Measurements from ENCODE around the gene RGL1. TPM values are rescaled to one million over a fixed set of nuclear protein-coding genes. Genes with fewer than 3 reads are reported as not detected.

RGL1 gene
- total RNA-seq, 1 donor from 2014 or later: 68.1 TPM

DNA sequence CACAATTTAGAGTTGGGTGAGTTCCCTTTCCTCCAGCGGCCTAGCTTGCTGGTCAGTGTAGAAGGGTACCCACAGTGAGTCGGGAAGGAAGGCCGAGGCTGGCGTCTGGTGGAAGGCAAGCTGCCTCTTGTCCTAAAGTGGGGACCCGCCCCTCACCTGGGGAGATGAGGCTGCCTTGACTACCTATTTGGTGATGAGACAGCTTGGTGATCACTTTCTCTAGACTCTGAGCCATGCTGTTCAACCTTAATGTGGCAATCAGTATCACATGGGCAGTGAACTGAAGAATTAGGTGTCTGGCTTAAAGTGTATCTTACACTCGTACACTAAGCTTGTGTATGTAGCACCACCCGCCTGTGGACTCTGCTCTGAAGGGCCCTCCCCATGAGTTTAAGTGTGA is 131.9 kb downstream of the RGL1 start:
- H3K4me3 Mint-ChIP-seq (ENCODE audit: unreplicated experiment): no peak overlapping the region
- H3K9me3 Mint-ChIP-seq (ENCODE audit: unreplicated experiment): no peaks in the 10 kb centered on the region
- DNase-seq (ENCODE audit: extremely low spot score, unreplicated experiment): no peak
- H3K4me1 Mint-ChIP-seq (ENCODE audit: unreplicated experiment): peaks cover 8% of the 10 kb centered on the region
- H3K27ac Mint-ChIP-seq (ENCODE audit: unreplicated experiment): no peak overlapping the region
- TF ChIP-seq, protein P1, sequence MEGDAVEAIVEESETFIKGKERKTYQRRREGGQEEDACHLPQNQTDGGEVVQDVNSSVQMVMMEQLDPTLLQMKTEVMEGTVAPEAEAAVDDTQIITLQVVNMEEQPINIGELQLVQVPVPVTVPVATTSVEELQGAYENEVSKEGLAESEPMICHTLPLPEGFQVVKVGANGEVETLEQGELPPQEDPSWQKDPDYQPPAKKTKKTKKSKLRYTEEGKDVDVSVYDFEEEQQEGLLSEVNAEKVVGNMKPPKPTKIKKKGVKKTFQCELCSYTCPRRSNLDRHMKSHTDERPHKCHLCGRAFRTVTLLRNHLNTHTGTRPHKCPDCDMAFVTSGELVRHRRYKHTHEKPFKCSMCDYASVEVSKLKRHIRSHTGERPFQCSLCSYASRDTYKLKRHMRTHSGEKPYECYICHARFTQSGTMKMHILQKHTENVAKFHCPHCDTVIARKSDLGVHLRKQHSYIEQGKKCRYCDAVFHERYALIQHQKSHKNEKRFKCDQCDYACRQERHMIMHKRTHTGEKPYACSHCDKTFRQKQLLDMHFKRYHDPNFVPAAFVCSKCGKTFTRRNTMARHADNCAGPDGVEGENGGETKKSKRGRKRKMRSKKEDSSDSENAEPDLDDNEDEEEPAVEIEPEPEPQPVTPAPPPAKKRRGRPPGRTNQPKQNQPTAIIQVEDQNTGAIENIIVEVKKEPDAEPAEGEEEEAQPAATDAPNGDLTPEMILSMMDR (IDR thresholded peaks at IDR 0.05): no peak
- no peaks in the 10 kb centered on the region for H3K36me3 Mint-ChIP-seq (ENCODE audit: unreplicated experiment)
- no peaks in the 10 kb centered on the region for H3K27me3 Mint-ChIP-seq (ENCODE audit: unreplicated experiment)

DNA sequence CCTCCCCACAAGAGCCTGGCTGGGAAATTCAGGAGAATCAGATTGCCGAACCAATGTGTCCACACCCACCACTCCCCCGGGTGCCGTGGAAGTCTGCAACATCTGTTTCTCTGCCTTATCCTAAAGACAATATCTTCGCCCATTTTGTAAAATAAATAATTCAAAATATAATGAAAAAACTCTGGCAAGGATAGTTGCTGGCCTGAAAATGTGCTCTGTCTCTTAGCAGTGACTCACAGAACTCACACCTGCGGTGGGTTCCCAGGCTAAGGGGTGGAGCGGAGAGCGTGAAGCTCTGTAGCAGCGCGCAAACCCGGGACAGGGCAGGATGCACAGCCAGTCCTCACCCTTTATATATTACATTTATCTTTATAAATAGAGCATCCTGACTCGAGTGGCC is 132.7 kb downstream of the RGL1 start:
- Mint-ChIP-seq H3K4me1 (ENCODE audit: unreplicated experiment) (peaks cover 8% of the 10 kb centered on the region), H3K9me3 (ENCODE audit: unreplicated experiment) (no peaks in the 10 kb centered on the region), H3K27me3 (ENCODE audit: unreplicated experiment) (no peaks in the 10 kb centered on the region), H3K36me3 (ENCODE audit: unreplicated experiment) (no peaks in the 10 kb centered on the region), H3K4me3 (ENCODE audit: unreplicated experiment) (no peak overlapping the region), H3K27ac (ENCODE audit: unreplicated experiment) (no peak overlapping the region)
- no peak for DNase-seq (ENCODE audit: extremely low spot score, unreplicated experiment)
- TF ChIP-seq, protein P1 (IDR thresholded peaks at IDR 0.05): no peak

DNA sequence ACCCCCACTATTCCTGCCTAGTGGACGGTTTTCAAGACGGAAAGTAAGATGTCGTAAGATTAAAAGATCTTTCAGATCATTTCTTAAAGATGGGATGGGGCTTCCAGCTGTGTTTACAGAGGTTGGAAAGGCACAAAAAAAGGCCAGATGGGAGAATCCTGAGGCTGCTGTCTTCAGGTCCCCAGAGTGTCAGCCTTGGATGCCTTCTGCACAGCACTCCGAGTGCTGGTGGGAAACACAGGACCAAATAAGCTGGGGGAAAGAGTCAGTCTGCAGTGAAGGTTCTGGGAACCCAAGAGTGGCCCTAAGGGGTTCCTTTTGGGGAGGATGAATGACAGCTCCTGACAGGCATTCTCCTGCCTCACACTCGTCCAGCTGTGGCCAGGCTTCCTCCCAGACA is 136.1 kb downstream of the RGL1 start:
- no peaks in the 10 kb centered on the region for H3K9me3 Mint-ChIP-seq (ENCODE audit: unreplicated experiment)
- TF ChIP-seq, protein P1 (IDR thresholded peaks at IDR 0.05): no peak
- DNase-seq (ENCODE audit: extremely low spot score, unreplicated experiment): no peak
- no peak overlapping the region for H3K27ac Mint-ChIP-seq (ENCODE audit: unreplicated experiment)
- no peak overlapping the region for H3K4me3 Mint-ChIP-seq (ENCODE audit: unreplicated experiment)
- no peaks in the 10 kb centered on the region for H3K27me3 Mint-ChIP-seq (ENCODE audit: unreplicated experiment)
- peaks cover 19% of the 10 kb centered on the region for H3K4me1 Mint-ChIP-seq (ENCODE audit: unreplicated experiment)
- no peaks in the 10 kb centered on the region for H3K36me3 Mint-ChIP-seq (ENCODE audit: unreplicated experiment)

DNA sequence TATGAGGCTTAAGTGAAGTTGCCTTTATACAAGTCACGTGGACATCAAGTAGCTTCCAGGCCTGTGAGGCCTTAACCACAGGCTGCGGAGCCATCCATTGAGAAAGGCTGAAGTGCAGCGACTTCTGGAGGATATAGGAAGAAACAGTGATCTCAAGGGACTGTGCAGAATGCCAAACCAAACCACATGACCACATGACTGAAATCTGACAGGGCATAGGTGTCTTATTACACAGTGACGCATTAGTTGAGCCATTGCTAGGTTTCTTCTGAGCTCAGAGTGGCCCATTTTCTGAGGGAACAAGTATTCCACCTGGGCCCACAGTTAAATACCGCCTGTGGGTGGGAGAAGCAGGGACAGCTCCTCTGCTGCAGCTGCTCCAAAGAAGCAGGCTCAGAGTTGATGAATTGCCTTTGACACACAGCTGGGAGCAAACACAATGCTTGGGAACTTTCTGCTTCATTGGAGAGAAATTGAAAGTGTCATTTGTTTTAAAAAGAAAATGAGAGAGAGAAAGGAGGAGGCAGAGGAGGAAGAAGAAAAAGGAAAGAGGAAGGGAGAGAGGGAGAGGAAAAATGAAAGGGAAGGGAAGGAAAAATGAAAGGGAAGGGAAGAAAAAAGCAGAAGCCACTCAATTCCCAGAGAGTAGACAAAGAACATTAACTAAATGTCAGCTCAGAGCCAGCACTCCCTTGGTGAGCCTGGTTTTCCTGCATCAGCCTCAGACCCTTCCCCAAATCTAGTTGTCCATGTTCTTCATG is 138.2 kb downstream of the RGL1 start:
- H3K27ac Mint-ChIP-seq (ENCODE audit: unreplicated experiment): peak overlapping the region; percentile 94
- peaks cover 10% of the 10 kb centered on the region for H3K9me3 Mint-ChIP-seq (ENCODE audit: unreplicated experiment)
- TF ChIP-seq, protein P1 (IDR thresholded peaks at IDR 0.05): peak; percentile 44
- H3K36me3 Mint-ChIP-seq (ENCODE audit: unreplicated experiment): no peaks in the 10 kb centered on the region
- peaks cover 24% of the 10 kb centered on the region for H3K4me1 Mint-ChIP-seq (ENCODE audit: unreplicated experiment)
- DNase-seq (ENCODE audit: extremely low spot score, unreplicated experiment): peak; percentile 90
- H3K27me3 Mint-ChIP-seq (ENCODE audit: unreplicated experiment): no peaks in the 10 kb centered on the region
- H3K4me3 Mint-ChIP-seq (ENCODE audit: unreplicated experiment): peak overlapping the region; percentile 33

DNA sequence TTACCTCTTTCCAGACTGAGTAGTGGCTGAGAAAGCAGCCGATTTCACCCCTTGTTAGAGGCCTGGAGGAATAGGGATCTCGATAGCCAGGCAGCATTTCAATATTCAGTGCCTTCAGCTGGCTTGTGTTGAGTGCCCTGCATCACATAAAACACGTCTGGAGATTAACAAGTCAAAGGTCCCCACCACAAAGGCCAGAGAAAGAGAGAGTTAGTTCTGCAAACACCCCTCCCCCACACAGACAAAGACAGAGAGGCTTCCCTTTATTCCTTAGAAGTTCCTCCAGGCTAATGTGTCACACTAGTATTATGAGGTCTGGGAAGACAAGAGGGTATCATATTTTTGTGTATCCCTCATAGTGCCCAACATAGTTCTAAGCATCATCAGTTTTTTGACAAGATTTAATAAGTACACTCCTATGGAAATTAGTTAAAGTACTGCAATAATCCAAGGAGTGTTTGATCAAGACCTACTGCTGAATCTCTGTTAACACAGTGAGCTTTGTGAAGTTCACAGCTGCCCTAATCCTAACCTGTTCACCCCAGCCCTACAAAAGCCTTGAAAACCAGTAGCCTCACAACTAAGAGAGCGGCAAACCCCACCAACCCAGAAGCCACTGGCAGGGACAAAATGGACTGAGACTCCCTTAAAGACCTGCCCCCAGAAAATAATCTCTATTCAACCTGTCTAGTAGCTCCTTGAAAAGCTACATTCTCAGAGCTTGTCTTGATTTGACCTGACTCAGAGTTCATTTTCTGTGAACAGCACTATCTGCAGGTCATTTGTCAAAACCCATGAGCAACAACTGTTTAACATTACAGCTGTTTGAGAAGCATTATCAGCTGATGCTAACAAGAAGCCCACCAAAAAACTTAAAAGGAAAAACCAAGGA is 140.8 kb downstream of the RGL1 start:
- Mint-ChIP-seq H3K36me3 (ENCODE audit: unreplicated experiment) (peaks cover 3% of the 10 kb centered on the region), H3K4me3 (ENCODE audit: unreplicated experiment) (no peak overlapping the region), H3K27me3 (ENCODE audit: unreplicated experiment) (no peaks in the 10 kb centered on the region), H3K9me3 (ENCODE audit: unreplicated experiment) (peaks cover 25% of the 10 kb centered on the region), H3K27ac (ENCODE audit: unreplicated experiment) (no peak overlapping the region), H3K4me1 (ENCODE audit: unreplicated experiment) (peaks cover 24% of the 10 kb centered on the region)
- TF ChIP-seq, protein P1 (IDR thresholded peaks at IDR 0.05): no peak
- DNase-seq (ENCODE audit: extremely low spot score, unreplicated experiment): no peak

All from osteocyte (in vitro differentiated cells).